Stimulated activated CD4-positive, alpha-beta T cell treated with anti-CD3 and anti-CD28 coated beads, Interleukin-15, amount 100 ng/mL, for 48 hours (primary cell): ENCODE results near the gene TPM1.

Experiments used
- DNase-seq, 2 donors: peaks; one replicate each; pipeline ENCODE4 v3.0.0-alpha.2; 2020; ENCODE audit warnings: low read depth in 2 of 2

Gene TPM1

DNA sequence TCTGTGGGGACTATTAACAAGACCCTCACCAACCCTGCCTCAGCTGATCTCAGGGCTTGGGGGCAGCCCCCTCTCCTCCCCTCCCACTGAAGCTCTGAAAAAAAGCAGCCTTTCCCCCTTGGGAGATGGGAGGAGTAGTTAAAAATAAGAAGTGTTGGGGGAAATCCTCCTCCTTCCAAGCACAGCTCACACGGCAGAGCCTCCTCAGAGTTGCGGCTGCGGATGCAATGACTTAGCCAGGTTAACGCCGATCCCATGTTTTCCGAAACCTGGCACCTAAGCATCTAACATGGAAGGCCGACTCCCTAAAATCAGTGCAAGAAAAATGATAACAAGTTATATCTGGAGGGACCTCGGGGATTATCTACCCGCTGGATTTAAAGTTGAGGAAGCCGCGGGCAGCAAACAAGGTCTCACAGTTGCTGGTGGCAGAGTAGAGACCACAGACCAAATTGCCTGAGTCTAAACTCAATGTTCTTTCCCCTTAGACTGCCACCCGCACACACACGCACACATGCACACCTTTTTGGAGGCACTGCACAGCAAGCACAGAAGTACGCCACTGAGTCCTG, 1.1 kb upstream of the TPM1 start:
- no peak for DNase-seq

DNA sequence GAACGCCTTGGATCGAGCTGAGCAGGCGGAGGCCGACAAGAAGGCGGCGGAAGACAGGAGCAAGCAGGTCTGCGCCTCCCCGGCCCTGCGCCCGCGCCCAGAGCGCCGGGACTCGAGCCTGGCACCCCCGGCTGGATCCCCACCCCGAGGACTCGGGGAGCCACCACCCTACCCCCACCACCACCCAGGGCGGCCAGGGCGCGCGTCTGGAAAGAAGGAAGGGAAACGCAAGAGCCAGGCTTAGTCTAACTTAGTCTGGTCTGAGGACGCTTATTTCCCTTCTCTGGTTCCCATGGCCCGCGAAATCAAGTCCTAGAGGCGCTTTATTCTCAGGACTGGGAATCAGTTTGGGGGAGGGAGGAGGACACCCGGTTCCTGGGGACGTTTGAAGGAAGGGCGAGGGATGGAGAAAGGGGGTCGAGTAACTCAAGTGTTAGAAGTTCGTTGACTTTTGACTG, 359 bp downstream of the TPM1 start:
- no peak for DNase-seq

DNA sequence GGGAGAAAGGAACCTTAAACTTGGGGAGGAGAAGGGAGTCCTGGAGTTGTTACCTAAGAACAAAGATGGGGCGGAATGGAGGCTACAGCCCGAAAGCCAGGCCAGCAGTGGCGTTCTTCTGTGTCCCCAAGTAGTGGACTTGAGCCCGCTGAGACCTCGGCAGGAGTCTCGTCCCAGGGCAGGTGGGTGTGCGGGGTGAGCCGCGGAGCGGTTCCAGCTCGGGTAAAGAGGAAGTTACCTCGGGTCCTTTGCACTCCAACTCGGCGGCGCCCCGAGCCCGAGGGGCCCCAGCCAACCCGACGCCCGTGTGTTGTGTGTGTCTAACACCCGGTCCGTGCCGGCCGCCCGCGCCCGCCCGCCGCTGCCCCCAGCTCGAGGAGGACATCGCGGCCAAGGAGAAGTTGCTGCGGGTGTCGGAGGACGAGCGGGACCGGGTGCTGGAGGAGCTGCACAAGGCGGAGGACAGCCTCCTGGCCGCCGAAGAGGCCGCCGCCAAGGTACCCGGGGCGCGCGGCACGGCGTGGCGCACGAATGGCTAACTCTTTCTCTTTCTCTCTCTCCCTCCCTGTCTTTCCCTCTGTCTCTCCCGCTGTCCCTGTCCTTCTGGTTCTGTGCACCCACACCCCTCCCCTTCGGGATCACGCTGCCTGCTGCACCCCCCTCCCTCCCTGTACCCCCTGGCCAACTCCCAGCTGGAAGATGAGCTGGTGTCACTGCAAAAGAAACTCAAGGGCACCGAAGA, 959 bp downstream of the TPM1 start:
- no peak for DNase-seq

DNA sequence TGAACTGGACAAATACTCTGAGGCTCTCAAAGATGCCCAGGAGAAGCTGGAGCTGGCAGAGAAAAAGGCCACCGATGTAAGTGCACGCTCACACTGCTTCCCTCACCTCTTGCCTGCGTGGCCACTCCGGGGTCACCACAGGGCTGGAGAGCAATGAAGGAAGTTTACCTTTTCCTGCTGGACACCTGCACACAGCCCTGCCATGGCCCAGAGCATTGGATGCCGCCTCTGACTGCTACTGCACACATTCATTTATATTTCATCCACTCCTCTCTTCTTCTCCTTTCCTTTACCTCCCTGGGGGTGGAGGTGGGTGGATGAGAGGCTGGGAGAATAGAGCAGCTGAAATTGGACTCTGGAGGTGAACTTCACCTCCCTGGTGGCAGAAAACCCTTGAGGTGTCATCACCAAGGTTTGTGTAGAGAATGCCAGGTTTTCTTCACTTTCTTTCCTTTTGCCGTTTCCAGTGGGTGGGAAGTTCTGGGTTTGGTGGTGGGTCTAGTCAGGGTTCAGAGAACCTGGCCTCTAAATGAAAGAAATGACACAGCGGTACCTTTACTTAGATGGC, 1.6 kb downstream of the TPM1 start:
- no peak for DNase-seq

DNA sequence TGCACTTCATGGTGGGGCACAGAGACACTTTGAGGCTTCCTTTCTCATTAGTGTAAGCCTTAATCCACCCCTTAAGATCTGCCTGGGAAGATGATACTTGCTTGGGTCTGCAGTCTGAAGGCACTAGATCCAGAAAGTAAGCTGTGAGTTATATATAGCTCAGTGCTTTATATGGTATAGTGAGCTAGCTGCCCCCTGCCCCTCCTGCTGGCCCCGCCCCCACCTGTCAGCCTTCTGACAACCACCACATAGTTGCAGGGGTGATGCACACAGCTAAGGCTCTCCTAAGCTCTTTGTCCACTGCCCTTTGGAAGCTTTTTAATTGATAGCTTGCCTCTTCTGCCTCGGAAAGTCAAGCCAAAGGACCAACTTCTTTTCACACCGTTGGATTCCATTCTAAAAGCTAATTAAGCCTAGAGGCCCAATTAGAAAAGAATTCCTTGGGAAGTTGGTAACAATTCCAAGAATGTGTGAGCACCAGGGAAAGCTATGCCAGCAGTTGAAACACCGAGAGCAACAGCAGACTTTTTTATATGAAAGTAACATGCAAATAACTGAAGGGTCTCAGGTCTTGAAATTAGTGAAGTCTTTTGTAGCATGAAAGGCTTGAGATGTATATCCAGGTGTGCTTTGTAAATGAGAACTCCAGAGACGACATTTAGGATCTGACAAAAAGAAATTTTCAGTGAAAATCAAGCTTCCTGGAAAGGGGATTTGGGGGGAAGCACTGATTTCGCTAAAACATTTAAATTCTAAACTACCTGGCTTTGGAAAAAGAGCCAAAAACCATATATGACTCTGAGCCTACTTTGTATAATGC, 2.3 kb downstream of the TPM1 start:
- DNase-seq = no peak

DNA sequence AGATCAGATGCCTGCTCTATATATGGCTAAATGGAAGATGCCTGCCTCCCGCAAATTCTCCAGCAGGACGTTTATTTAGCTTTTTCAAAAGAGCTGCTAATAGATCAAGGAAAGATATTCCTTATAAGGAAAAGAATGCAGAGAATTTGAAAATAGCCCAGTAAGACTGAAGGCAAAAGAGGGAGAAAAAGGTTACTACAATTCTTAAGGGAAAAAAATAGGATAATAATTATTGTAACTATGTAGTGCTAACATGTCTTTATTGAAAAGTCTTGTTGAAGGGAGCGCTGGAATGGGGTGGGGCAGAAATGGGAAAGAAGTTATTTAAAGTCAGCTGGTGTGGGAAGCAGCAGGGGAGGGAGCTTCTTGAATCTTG, 2.9 kb downstream of the TPM1 start:
- no peak for DNase-seq

DNA sequence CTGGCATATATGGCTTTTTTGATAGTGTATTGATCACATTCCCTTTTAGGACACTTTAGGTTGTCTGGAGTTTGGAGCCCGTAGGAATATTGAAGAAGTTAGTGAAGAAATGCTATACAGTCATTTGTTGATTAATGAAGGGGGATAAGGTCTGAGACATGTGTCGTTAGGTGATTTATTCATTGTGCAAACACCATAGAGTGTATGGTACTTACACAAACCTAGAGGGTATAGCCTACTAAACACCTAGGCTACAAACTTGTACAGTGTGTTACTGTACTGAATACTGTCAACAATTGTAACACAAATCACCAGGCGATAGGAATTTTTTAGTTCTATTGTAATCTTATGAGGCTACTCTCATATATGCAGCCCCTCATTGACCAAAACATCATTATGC, 3.3 kb downstream of the TPM1 start:
- no peak for DNase-seq

DNA sequence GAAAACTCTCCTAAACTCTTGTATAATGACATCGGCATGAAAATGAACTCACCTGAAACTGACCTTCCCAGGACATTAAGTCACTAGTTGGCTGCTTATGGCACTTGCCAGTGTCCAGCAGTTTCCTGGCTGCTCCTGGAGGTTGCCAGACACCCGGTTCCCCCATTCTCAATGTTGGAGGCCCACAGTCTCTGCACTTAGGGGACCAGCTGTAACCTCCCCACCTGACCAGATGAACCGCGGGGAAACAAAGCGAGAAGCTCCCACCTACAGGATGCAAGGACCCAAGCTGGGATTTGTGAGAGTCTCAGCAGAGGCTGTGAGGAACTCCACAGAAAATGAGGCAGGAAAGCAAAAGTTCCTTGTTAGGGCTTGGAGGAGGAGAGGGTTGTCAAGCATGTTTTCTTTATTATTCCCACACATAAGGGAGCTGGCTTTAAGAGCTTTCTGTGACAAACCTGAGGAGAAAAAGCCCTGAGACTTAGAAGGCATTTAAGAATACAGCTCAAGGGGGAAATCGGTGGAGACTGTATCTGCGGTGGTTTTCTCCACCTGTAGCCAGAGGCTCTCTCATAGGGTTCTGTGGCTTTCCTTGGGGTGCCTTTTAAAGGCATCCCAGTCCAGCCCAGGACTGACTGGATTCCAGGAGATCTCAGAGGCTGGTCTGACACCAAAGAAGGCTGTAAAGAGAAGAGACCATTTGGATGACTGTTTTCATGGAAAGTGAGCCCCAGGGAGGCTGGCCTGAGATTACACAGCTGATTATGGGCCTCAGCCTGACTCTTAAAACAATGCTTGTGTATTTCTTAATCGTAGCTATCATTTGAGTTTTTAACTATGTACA, 4.6 kb downstream of the TPM1 start:
- no peak for DNase-seq

DNA sequence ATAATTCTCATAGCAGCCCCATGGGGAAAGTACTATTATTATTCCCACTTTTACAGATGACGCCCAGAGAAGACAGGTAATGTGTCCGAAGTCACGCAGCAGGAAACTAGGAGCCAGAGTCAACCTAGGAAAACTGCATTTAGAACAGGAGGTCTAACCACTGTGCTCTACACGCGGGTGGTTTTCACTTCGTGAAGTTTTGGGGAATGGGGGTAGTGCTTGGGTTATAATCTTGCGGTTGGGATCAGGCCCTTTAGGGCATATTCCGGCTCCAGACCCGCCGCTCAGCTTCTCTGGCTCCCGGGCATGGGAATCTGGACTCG, 5.2 kb downstream of the TPM1 start:
- no peak for DNase-seq

DNA sequence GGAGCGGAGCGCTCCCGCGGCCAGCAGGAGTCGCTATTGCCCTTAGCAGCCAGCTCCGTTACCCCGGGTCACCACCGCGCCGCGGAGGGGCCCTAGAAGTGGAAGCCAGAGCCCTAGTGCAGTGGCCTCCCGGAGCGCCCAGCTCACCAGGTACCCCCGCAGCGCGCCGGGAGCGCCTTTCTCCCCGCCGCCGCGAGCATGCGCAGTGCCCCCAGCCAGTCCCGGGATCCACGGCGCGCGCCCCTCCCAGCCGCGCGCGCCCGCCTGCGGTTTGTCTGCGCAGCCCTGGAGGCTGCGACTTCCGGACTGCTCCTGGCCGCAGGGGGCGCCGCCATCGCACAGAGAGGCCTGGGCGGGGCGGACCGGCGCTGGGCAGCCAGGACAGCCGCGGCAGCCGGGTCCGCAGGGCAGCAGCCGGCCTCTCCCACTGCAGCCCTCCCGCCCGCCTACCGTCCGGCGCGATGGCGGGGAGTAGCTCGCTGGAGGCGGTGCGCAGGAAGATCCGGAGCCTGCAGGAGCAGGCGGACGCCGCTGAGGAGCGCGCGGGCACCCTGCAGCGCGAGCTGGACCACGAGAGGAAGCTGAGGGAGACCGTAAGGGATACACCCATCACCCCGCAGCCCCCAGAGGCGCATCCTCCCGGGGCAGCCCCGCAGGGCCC, 5.7 kb downstream of the TPM1 start:
- peak; percentile 69 to 78 for DNase-seq

DNA sequence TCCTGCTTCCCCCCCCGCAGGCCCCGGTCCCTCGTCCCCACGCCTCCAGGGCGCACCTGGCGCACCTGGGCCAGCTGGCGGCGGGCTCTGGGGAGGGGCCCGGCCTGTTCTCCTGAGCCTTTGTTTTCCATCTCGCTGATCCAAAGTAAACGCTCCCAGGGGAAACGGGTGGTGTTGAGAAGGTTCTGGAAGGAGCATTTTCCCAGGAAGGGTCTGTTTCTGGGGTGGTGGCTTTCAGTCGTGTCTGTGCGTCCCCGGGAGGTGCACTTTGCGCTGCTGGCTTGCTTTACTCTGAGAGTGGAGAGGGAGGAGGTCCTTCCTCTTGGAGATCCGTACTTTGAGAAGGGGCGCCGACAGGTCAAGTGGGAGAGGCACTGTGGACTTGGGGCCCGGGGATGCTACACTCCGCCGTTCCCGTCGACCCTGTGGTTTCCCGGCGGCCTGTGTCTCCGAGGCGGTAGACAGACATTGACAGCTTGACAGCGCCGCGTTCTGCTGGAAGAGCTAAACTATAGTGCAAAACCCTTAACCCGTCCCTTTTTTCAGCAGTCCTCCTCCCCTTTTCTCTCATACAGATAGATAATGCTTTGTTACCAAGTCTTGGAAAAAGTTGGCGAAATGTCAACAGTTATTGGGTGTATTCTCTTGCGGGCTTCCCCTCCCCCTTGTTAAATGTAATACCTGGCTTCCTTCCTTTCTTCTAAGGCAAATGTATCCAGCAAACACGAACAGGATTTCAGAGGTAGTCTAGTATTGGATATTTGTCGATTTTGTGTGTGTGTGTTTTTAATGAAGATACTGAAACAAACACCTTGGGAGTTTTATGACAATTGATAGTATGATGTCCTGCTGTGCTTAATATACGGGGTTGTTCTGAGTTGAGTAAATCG, 6.5 kb downstream of the TPM1 start:
- DNase-seq = peak in 1 of 2 donors; percentile 31

DNA sequence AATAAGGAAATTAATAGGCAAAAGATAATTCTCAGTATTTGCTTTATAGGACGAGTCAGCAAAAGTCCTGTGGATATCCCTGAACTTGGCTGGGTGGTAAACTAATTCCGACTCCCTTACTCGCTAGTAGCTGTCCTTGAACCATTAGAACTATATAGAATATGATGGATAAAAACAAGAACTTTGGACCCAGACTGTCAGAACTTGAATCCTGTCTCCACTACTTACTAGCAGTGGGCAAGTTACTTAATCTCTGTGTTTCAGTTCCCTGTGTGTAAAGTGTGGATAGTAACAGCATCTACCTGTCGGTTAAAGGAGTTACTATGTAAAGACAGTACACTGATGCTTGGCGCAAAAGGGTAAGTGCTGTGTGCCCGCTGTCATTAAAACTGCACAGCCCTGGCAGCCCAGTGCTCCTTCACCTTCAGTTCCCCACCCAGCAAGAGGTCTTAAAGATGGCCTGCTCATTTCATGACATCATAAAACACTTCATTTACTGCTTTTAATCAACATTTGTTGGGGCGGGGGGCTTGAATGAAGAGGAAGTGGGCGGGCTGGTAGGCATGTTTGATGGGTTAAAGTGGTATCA, 7.3 kb downstream of the TPM1 start:
- DNase-seq = no peak

DNA sequence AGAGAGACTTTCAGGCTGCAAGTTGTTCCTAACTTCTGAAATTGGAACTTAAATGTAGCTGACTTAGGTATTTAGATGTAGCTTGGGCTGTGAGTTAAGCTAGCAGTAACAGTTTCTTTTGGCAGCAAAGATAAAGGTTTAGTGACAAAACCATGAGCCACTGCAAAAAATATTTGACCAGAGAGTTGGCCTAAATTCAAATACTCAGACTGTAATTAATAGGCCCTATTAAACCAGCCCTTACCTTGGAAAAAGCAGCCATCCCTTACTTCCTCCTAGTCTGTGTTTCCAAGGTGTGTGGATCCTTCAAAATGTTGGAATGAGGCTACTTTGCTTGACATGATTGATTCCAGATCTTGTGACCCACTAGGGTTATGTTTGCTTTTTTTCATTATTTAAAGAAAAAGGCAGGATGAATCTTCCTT, 8.2 kb downstream of the TPM1 start:
- no peak for DNase-seq

DNA sequence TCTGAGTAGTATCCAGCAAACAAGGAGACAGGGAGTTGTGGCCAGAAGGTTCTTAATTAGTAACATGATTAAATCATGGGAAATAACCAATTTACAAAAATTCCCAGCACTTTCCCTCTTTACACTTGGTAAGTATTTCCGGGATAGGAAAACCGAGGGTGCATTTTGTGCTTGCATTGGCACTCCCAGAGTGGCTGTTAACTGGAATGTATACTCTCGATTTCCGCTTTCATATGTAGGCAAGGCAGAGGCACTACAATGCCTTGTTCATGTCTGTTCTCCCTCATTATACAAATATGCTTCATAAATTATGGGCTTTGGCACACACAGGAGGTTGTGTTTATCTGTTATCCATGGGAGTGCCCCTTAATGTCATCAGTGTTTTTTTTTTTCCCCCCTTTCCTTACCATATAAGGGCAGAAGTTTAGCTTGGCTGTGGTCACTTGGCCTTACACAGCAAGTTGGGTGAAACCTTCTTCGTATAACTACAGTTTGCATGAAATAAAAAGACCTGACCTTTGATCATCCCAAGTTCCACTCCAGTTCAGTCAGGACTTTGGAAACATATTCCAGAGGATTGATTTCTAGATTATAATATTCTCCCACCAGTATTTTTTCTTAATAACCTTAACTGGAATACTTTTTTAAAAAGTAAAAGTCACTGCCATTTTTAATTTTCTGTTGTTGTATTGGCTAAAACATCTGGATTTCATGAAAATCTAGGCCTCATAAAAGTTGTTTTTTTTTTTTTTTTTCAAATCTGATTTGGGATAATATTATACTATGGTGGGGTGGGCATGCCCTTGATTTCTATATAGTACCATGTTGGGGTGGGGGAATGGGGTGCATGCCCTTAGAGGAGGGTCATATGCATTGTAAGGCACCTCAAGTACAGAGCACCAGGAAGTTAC, 8.9 kb downstream of the TPM1 start:
- no peak for DNase-seq

DNA sequence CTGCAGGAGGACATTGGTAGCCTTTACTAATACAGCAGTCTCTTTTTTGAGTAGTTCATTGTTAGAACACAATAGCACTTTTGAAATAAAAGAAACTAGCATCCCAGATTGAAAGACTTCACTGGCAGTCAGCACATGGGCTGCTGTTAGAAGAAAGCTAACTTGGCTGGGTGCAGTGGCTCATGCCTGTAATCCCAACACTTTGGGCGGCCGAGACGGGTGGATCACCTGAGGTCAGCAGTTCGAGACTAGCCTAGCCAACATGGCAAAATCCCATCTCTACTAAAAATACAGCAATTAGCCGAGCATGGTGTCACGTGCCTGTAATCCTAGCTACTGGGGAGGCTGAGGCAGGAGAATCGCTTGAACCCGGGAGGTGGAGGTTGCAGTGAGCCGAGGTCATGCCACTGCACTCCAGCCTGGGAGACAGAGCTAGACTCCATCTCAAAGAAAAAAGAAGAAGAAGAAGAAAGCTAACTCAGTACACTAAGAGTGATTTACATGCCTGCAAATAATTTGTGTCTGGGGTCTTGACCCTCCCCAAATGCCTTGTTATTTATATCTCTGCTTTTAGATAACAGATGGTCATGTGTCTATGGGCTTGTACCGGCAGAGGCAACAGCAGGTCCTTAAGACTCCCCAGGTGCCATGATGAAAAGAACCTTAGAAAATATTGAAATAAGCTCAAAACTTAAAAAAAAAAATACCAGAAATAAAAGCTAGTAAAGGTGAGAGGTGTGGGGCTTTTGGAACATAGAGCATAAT, 9.7 kb downstream of the TPM1 start:
- DNase-seq = no peak

DNA sequence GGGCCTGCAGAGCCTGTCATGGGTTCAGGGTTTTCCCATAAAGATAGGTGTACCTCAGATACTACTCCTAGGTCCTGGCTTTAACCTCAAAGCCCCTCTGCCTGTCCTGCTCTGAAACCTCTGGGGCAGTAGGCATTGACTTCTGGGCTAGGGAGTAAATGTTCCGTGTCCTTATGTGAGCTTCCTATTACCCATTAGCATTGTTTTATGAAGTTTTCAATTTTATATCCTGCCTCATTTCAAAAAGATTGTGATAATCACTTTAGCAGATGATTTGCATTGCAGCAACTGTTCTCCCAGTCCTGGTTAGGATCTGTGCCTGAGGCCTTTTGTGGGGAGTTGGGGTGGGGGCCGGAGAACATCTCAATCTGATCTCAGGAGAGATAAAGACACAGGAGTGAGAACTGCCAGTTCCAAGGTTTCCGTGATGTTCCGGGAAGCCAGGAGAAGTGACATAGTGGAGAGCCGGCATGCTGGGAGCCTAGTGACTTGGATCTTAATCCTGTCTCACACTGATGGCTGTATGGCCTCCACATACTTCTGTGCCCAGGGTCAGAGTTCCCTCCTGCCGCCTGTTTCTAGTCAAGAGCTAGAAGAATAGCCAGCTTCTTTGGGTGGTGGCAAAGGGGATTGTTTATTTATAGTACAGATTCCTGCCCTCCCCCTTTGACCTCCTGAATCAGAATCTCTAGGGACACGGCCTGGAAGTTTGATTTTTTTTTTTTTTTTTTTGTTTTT, 10.6 kb downstream of the TPM1 start:
- DNase-seq = no peak

DNA sequence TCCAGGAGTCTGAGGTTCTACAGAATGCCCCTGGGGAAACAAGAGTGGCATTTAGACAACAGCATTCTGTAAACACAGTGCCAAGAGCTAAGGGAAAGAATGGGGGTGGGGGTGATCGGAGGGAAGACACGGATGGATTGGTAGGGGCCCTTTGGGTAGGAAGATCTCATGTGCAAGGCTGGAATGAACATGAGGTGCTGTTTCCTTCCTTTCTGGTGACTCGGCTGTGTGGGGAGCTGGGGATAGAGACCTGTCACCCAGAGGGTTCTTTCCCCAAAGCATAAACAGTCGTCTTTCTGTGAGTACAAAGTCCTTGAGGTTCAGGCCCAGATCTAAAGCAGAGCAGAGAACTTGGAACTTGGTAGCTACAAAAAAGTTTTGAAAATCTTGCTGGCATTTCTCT, 11.7 kb downstream of the TPM1 start:
- DNase-seq = no peak
